ENCODE measurements around the gene GNB1L. TPM values are rescaled to one million over a fixed set of nuclear protein-coding genes. Genes with fewer than 3 reads are reported as not detected.

The GNB1L gene
- total RNA-seq, 2 experiments from 2014 or later, result 3.0 to 6.5 TPM

- ChIA-PET CTCF (no interaction called here), POLR2A (interaction anchor here (0.7 kb wide), 1 partner anchor 9 kb away, joined by 4 read pairs; no protein-coding TSS in a partner anchor)
- H3K9me3 Mint-ChIP-seq, result no peaks in the 10 kb centered on the region
- TF ChIP-seq CTCF (IDR thresholded peaks at IDR 0.05), result no peak
- no peak overlapping the region for H3K27ac ChIP-seq (ENCODE audit: low read depth in 1 of 2, low read length in 2 of 2)
- H3K4me3 Mint-ChIP-seq, result no peak overlapping the region
- H3K9me3 ChIP-seq (ENCODE audit: control insufficient read depth in 1 of 2, insufficient read depth in 1 of 2, low read length in 2 of 2), result no peaks in the 10 kb centered on the region
- H3K4me3 ChIP-seq (ENCODE audit: low read length), result no peak overlapping the region
- H3K27ac Mint-ChIP-seq, result no peak overlapping the region
- no peaks in the 10 kb centered on the region for H3K4me1 ChIP-seq (ENCODE audit: insufficient read depth, low read length)
- no peak for DNase-seq
- H3K36me3 ChIP-seq (ENCODE audit: insufficient read depth, low read length), result no peaks in the 10 kb centered on the region
- no peak for ATAC-seq (ENCODE audit: poor library complexity)
- peaks cover 16% of the 10 kb centered on the region for H3K4me1 Mint-ChIP-seq (ENCODE audit: low read depth)
- intact Hi-C loops (cut with DNase I, micrococcal nuclease), result no loop called here
- no peaks in the 10 kb centered on the region for H3K36me3 Mint-ChIP-seq (ENCODE audit: low read depth)
- no peaks in the 10 kb centered on the region for H3K27me3 Mint-ChIP-seq
- H3K27me3 ChIP-seq (ENCODE audit: control insufficient read depth in 1 of 2, insufficient read depth in 2 of 2, low read length in 2 of 2), result no peaks in the 10 kb centered on the region
Observed at GRCh38 chr22:19864538-19865106, 9.9 kb upstream of the GNB1L start.

GRCh38 chr22:19863571-19863970 is 8.9 kb upstream of the GNB1L start:
- no peaks in the 10 kb centered on the region for H3K27me3 Mint-ChIP-seq
- Histone ChIP-seq H3K4me3 (ENCODE audit: low read length) (no peak overlapping the region), H3K9me3 (ENCODE audit: control insufficient read depth in 1 of 2, insufficient read depth in 1 of 2, low read length in 2 of 2) (no peaks in the 10 kb centered on the region), H3K36me3 (ENCODE audit: insufficient read depth, low read length) (no peaks in the 10 kb centered on the region), H3K4me1 (ENCODE audit: insufficient read depth, low read length) (no peaks in the 10 kb centered on the region), H3K27me3 (ENCODE audit: control insufficient read depth in 1 of 2, insufficient read depth in 2 of 2, low read length in 2 of 2) (no peaks in the 10 kb centered on the region), H3K27ac (ENCODE audit: low read depth in 1 of 2, low read length in 2 of 2) (no peak overlapping the region)
- ChIA-PET CTCF (no interaction called here), POLR2A (no interaction called here)
- H3K36me3 Mint-ChIP-seq (ENCODE audit: low read depth), result no peaks in the 10 kb centered on the region
- H3K4me1 Mint-ChIP-seq (ENCODE audit: low read depth), result peaks cover 20% of the 10 kb centered on the region
- H3K9me3 Mint-ChIP-seq, result no peaks in the 10 kb centered on the region
- no peak overlapping the region for H3K27ac Mint-ChIP-seq
- no peak overlapping the region for H3K4me3 Mint-ChIP-seq
- no peak for DNase-seq
- intact Hi-C loops (cut with DNase I, micrococcal nuclease), result no loop called here
- no peak for ATAC-seq (ENCODE audit: poor library complexity)
- TF ChIP-seq CTCF (IDR thresholded peaks at IDR 0.05), result no peak

- no peak for TF ChIP-seq CTCF (IDR thresholded peaks at IDR 0.05)
- no peak overlapping the region for H3K4me3 ChIP-seq (ENCODE audit: low read length)
- no peaks in the 10 kb centered on the region for H3K4me1 ChIP-seq (ENCODE audit: insufficient read depth, low read length)
- ATAC-seq (ENCODE audit: poor library complexity) (no peak), DNase-seq (no peak)
- no peaks in the 10 kb centered on the region for H3K27me3 ChIP-seq (ENCODE audit: control insufficient read depth in 1 of 2, insufficient read depth in 2 of 2, low read length in 2 of 2)
- H3K9me3 ChIP-seq (ENCODE audit: control insufficient read depth in 1 of 2, insufficient read depth in 1 of 2, low read length in 2 of 2), result no peaks in the 10 kb centered on the region
- H3K36me3 Mint-ChIP-seq (ENCODE audit: low read depth), result no peaks in the 10 kb centered on the region
- POLR2A ChIA-PET, result no interaction called here
- no peak overlapping the region for H3K27ac Mint-ChIP-seq
- H3K27me3 Mint-ChIP-seq, result no peaks in the 10 kb centered on the region
- no peaks in the 10 kb centered on the region for H3K9me3 Mint-ChIP-seq
- intact Hi-C loops (cut with DNase I, micrococcal nuclease), result no loop called here
- CTCF ChIA-PET, result no interaction called here
- H3K4me1 Mint-ChIP-seq (ENCODE audit: low read depth), result peaks cover 28% of the 10 kb centered on the region
- H3K4me3 Mint-ChIP-seq, result no peak overlapping the region
- H3K27ac ChIP-seq (ENCODE audit: low read depth in 1 of 2, low read length in 2 of 2), result no peak overlapping the region
- no peaks in the 10 kb centered on the region for H3K36me3 ChIP-seq (ENCODE audit: insufficient read depth, low read length)
Observed at GRCh38 chr22:19862619-19863246, 8.1 kb upstream of the GNB1L start.
